Natural killer cell (primary cell): ENCODE results near the gene POU6F2. TPM values are rescaled to one million over a fixed set of nuclear protein-coding genes. Genes with fewer than 3 reads are reported as not detected.

Source experiments
- ATAC-seq, 3 donors: fragments of 150-1000 bp in 2 of 3; fragments of 200-7000 bp in 1 of 3; cut with Tn5 transposase; 1 replicate in 1 of 3; 2 replicates in 2 of 3; pipeline ENCODE4 v1.10.0; 2021; ENCODE audit warnings: mild to moderate bottlenecking in 2 of 3, moderate library complexity in 2 of 3
- DNase-seq, 2 donors: peaks; one replicate each; pipeline versions ENCODE4 v3.0.0 to v3.0.0-alpha.2; 2013 to 2021; ENCODE audit warnings: mixed read lengths in 1 of 2
- H3K27ac ChIP-seq: one replicate; pipeline ENCODE4 v1.5.1; 2013; ENCODE audit warnings: mild to moderate bottlenecking, low read length
- H3K27me3 ChIP-seq: one replicate; pipeline ENCODE4 v1.6.1; 2013; ENCODE audit warnings: low read length; ENCODE audit not compliant: control insufficient read depth, insufficient read depth
- H3K36me3 ChIP-seq: one replicate; pipeline ENCODE4 v1.6.1; 2013; ENCODE audit warnings: low read length; ENCODE audit not compliant: control insufficient read depth, insufficient read depth
- H3K4me1 ChIP-seq: one replicate; pipeline ENCODE4 v1.6.1; 2013; ENCODE audit warnings: low read length; ENCODE audit not compliant: control insufficient read depth, insufficient read depth
- H3K4me3 ChIP-seq: one replicate; pipeline ENCODE4 v1.5.1; 2013; ENCODE audit warnings: low read length
- H3K9me3 ChIP-seq: one replicate; pipeline ENCODE4 v1.6.1; 2013; ENCODE audit warnings: low read length; ENCODE audit not compliant: control insufficient read depth, insufficient read depth
- H3K27ac Mint-ChIP-seq, 2 donors: one replicate each; pipeline ENCODE4 v1.8.0; 2022; ENCODE audit warnings: mild to moderate bottlenecking in 2 of 2, mixed read lengths in 2 of 2, moderate library complexity in 1 of 2
- H3K27me3 Mint-ChIP-seq, 2 donors: one replicate each; pipeline ENCODE4 v1.8.0; 2022; ENCODE audit warnings: low read depth in 2 of 2, mixed read lengths in 2 of 2
- H3K36me3 Mint-ChIP-seq: one replicate; pipeline ENCODE4 v1.8.0; 2022; ENCODE audit warnings: mixed read lengths
- H3K4me1 Mint-ChIP-seq, 2 donors: one replicate each; pipeline ENCODE4 v1.8.0; 2022; ENCODE audit warnings: mixed read lengths in 2 of 2
- H3K4me3 Mint-ChIP-seq: one replicate; pipeline ENCODE4 v1.8.0; 2022; ENCODE audit warnings: mild to moderate bottlenecking, moderate library complexity, mixed read lengths
- H3K9me3 Mint-ChIP-seq, 2 donors: one replicate each; pipeline ENCODE4 v1.8.0; 2022; ENCODE audit warnings: mixed read lengths in 2 of 2
- CTCF ChIP-seq: fragments of 200-600 bp; IDR thresholded peaks from one replicate; pipeline ENCODE4 v1.8.0; 2022; ENCODE audit warnings: antibody characterized with exemption
- WGBS: methylation state at CpG from one replicate; pipeline ENCODE4 v1.1.7; 2013; ENCODE audit warnings: missing lambda C conversion rate; ENCODE audit not compliant: insufficient coverage; 5-methylcytosine and 5-hydroxymethylcytosine counted together
- intact Hi-C: fragments of 100-400 bp; cut with micrococcal nuclease; formaldehyde crosslinking; loops from one replicate; pipeline ENCODE4 v1.14.2; 2022
- total RNA-seq, 4 donors: library from RNA; stranded (reverse); fragments of 120-200 nt in 1 of 4; gene quantifications; one replicate each; pipeline versions ENCODE4 v1.2.3 to v1.2.4, GENCODE V29; 2013 to 2022

Gene POU6F2
- total RNA-seq, 3 donors from 2014 or later (not counting 1 experiment from before 2014, with no cell fraction given), result 0.28 to 0.29 TPM; not detected in 1

- no peaks in the 10 kb centered on the region for H3K27me3 ChIP-seq
- no peaks in the 10 kb centered on the region for H3K4me1 ChIP-seq
- intact Hi-C loops, result no loop called here
- 30% methylated on average over 2 of the region's 5 CpGs for WGBS
- Mint-ChIP-seq H3K4me1 (no peaks in the 10 kb centered on the region), H3K36me3 (no peaks in the 10 kb centered on the region), H3K27me3 (peaks cover 13 to 31% of the 10 kb centered on the region in 2 donors), H3K27ac (no peak overlapping the region), H3K9me3 (no peaks in the 10 kb centered on the region), H3K4me3 (no peak overlapping the region)
- H3K4me3 ChIP-seq, result no peak overlapping the region
- no peak for DNase-seq
- H3K27ac ChIP-seq, result no peak overlapping the region
- no peak for ATAC-seq
- no peaks in the 10 kb centered on the region for H3K36me3 ChIP-seq
- no peak for TF ChIP-seq CTCF
- no peaks in the 10 kb centered on the region for H3K9me3 ChIP-seq
Observed at GRCh38 chr7:39085189-39085588, 107.5 kb downstream of the POU6F2 start.

DNA sequence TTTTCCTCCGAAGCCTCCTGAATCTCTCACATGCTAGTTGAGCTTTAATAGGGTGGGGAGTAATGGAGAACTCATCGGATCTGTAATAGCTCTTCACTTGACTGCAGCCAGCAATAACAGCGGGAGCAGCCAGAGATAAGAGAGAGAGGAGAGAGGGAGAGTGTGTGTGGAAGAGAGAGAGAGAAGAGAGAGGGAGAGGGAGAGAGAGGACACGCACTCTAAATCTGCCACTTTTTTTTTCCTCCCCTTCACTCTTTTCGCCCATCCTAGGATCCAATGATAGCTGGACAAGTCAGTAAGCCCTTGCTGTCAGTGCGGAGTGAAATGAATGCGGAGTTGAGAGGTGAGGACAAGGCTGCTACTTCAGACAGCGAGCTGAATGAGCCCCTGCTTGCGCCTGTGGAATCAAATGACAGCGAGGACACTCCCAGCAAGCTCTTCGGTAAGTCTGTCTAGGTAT is 107.9 kb downstream of the POU6F2 start:
- Histone ChIP-seq H3K9me3 (no peaks in the 10 kb centered on the region), H3K27ac (no peak overlapping the region), H3K4me1 (no peaks in the 10 kb centered on the region), H3K4me3 (no peak overlapping the region), H3K36me3 (no peaks in the 10 kb centered on the region), H3K27me3 (no peaks in the 10 kb centered on the region)
- Mint-ChIP-seq H3K9me3 (no peaks in the 10 kb centered on the region), H3K4me1 (no peaks in the 10 kb centered on the region), H3K36me3 (no peaks in the 10 kb centered on the region), H3K27me3 (peaks cover 13 to 31% of the 10 kb centered on the region in 2 donors), H3K4me3 (no peak overlapping the region), H3K27ac (no peak overlapping the region)
- TF ChIP-seq CTCF, result no peak
- ATAC-seq, result no peak
- 59% methylated on average over 10 of the region's 11 CpGs for WGBS
- intact Hi-C loops, result no loop called here
- no peak for DNase-seq

DNA sequence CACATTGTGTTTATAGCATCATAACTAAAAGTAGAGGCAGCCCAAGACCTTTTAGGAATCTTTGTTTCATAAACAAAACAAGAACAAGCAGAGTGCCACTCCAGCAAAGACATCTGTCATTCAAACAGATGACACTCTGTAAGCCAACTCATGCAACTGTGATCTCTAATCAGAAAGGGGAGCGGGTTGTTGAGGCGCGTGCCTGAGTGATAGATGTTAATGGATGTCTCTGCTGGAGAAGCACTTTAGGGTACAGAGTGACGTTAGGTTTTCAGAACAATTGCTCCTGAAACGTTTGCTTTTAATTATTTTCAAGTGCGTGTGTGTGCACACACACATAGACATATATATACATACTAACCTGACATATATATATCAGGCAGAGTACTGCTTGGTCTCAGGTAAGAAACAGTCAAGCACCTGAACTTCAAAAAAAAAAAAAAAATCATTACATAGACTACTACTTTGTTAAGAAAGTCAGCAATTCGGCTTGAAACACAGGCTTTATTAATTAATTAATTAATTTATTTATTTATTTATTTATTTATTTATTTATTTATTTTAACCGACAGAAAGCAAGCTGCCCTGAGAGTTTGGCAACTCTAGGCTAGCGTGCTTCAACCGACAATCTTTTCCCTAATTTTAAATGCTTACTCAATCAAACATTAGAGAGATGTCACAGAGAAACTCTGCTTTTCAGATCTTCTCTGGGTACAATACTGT is 109.1 kb downstream of the POU6F2 start:
- Histone ChIP-seq H3K27me3 (no peaks in the 10 kb centered on the region), H3K36me3 (no peaks in the 10 kb centered on the region), H3K9me3 (no peaks in the 10 kb centered on the region), H3K4me1 (no peaks in the 10 kb centered on the region), H3K27ac (no peak overlapping the region), H3K4me3 (no peak overlapping the region)
- H3K27me3 Mint-ChIP-seq, result peaks cover 13 to 31% of the 10 kb centered on the region in 2 donors
- no peak overlapping the region for H3K27ac Mint-ChIP-seq
- no peaks in the 10 kb centered on the region for H3K4me1 Mint-ChIP-seq
- no peak overlapping the region for H3K4me3 Mint-ChIP-seq
- 94% methylated on average over 8 of the region's 10 CpGs for WGBS
- no peak for DNase-seq
- no peak for ATAC-seq
- H3K36me3 Mint-ChIP-seq, result no peaks in the 10 kb centered on the region
- no peak for TF ChIP-seq CTCF
- no peaks in the 10 kb centered on the region for H3K9me3 Mint-ChIP-seq
- intact Hi-C loops, result no loop called here
